GM23248 (cell line): ENCODE results near the gene FN1.

Experiments
- EZH2 ChIP-seq: fragments of 200-600 bp; sonication (generic); IDR thresholded peaks from 2 replicates; pipeline ENCODE4 v1.6.1; 2018; ENCODE audit warnings: antibody characterized with exemption, mild to moderate bottlenecking; ENCODE audit not compliant: insufficient read depth, poor library complexity, severe bottlenecking
- EZH2phosphoT487 ChIP-seq: fragments of 200-600 bp; sonication (generic); IDR thresholded peaks from 2 replicates; pipeline ENCODE4 v1.6.1; 2018; ENCODE audit warnings: antibody characterized with exemption, moderate library complexity, mild to moderate bottlenecking, low read depth; ENCODE audit not compliant: insufficient read depth

DNA sequence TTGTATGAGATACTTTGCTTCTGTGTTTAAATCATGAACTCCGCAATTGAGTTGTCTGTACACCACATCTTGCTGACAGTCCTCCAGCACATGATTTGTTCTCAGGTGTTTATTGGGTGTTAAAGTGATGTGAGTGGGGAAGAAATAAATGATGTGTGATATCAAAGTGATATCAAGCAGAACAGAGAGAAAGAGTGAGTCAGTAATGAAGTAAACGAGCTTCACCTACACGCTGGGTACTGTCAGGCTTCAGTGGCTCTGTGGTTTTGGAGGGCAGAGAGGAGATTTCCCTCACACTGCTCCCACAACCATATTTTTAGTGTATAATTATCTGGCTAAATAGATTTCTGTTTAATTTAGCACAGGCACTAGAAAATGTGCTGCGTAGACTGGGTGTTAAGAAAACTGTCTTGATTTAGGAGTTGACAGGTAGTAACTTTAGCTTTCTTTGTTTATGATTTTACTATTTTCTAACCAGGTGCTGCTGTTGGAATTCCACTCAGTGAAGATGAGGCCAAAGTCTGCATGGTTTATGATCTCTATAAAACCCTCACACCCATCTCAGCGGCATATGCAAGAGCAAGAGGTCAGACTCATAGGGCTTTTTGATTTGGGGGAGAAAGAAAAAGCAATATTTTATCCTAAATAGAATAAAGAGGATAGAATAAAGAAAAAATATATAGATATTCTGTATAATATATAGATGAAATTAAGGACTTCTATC, 102.8 kb downstream of the FN1 start:
- TF ChIP-seq EZH2 (no peak), EZH2phosphoT487 (no peak)
